OCI-LY3 (cell line): Measurements from ENCODE around the gene DDX19B.

ENCODE experiments used
- H2AFZ ChIP-seq: fragments of 200-600, 300-600 bp; shearing (Covaris generic); 2 replicates; pipeline ENCODE4 v1.6.0; 2014; ENCODE audit warnings: antibody characterized with exemption, low read depth, low read length
- H3K27ac ChIP-seq: fragments of 200-600, 300-600 bp; sonication (generic); 2 replicates; pipeline ENCODE4 v1.5.1; 2014; ENCODE audit warnings: mild to moderate bottlenecking, low read length, moderate library complexity, mixed read lengths
- H3K27me3 ChIP-seq: fragments of 200-600, 300-600 bp; sonication (generic); 2 replicates; pipeline ENCODE4 v1.6.1; 2014; ENCODE audit warnings: low read depth, low read length, mixed read lengths
- H3K36me3 ChIP-seq: fragments of 200-600, 300-600 bp; sonication (generic); replicated peaks from 2 replicates; pipeline ENCODE3; 2014; ENCODE audit warnings: low read depth, low read length, mixed read lengths
- H3K4me1 ChIP-seq: fragments of 300-600, 200-600 bp; sonication (generic); 2 replicates; pipeline ENCODE4 v1.6.1; 2014; ENCODE audit warnings: low read length, mixed read lengths
- H3K4me2 ChIP-seq: fragments of 200-600, 300-600 bp; sonication (generic); 2 replicates; pipeline ENCODE4 v1.6.1; 2014; ENCODE audit warnings: low read length, mixed read lengths
- H3K4me3 ChIP-seq: fragments of 300-600, 200-600 bp; sonication (generic); 2 replicates; pipeline ENCODE4 v1.5.1; 2014; ENCODE audit warnings: antibody characterized with exemption, mild to moderate bottlenecking, low read length, moderate library complexity
- H3K79me2 ChIP-seq: fragments of 300-600, 200-600 bp; shearing (Covaris generic); 2 replicates; pipeline ENCODE4 v1.6.1; 2014; ENCODE audit warnings: mild to moderate bottlenecking, low read length, mixed read lengths
- H3K9ac ChIP-seq: fragments of 300-600, 200-600 bp; shearing (Covaris generic); 2 replicates; pipeline ENCODE4 v1.6.0; 2014; ENCODE audit warnings: mild to moderate bottlenecking, low read length, moderate library complexity
- H3K9me3 ChIP-seq: fragments of 200-600, 300-600 bp; shearing (Covaris generic); 2 replicates; pipeline ENCODE4 v1.6.1; 2014; ENCODE audit warnings: low read length, mixed read lengths; ENCODE audit not compliant: insufficient read depth
- H4K20me1 ChIP-seq: fragments of 200-600, 300-600 bp; sonication (generic); 2 replicates; pipeline ENCODE4 v1.6.1; 2016; ENCODE audit warnings: low read length, mixed read lengths; ENCODE audit not compliant: insufficient read depth
- CTCF ChIP-seq: fragments of 200-600, 300-600 bp; sonication (generic); IDR thresholded peaks from 2 replicates; pipeline ENCODE4 v1.5.1; 2014; ENCODE audit warnings: antibody characterized with exemption, low read length, low read depth
- EZH2phosphoT487 ChIP-seq: fragments of 200-600 bp; shearing (Covaris generic); IDR thresholded peaks from 2 replicates; pipeline ENCODE4 v1.6.1; 2018; ENCODE audit warnings: antibody characterized with exemption, mixed run types, low read depth

The DDX19B gene

GRCh38 chr16:70341600-70341999 is 42.6 kb downstream of the DDX19B start:
- no peaks in the 10 kb centered on the region for H3K27me3 ChIP-seq
- no peak overlapping the region for H3K4me2 ChIP-seq
- peaks cover 5% of the 10 kb centered on the region for H3K79me2 ChIP-seq
- TF ChIP-seq CTCF (no peak), EZH2phosphoT487 (no peak)
- H3K9ac ChIP-seq, result no peak overlapping the region
- H3K27ac ChIP-seq, result no peak overlapping the region
- H4K20me1 ChIP-seq, result no peaks in the 10 kb centered on the region
- no peaks in the 10 kb centered on the region for H3K9me3 ChIP-seq
- no peaks in the 10 kb centered on the region for H3K36me3 ChIP-seq
- peaks cover 6% of the 10 kb centered on the region for H3K4me1 ChIP-seq
- H2AFZ ChIP-seq, result no peak overlapping the region
- no peak overlapping the region for H3K4me3 ChIP-seq

GRCh38 chr16:70342016-70342415 is 43.0 kb downstream of the DDX19B start:
- Histone ChIP-seq H3K79me2 (peaks cover 9% of the 10 kb centered on the region), H3K27me3 (no peaks in the 10 kb centered on the region), H3K9ac (no peak overlapping the region), H3K27ac (no peak overlapping the region), H3K9me3 (no peaks in the 10 kb centered on the region), H4K20me1 (no peaks in the 10 kb centered on the region), H3K4me1 (peaks cover 6% of the 10 kb centered on the region), H3K4me3 (no peak overlapping the region), H2AFZ (no peak overlapping the region), H3K4me2 (no peak overlapping the region), H3K36me3 (no peaks in the 10 kb centered on the region)
- TF ChIP-seq EZH2phosphoT487 (no peak), CTCF (no peak)

- H4K20me1 ChIP-seq, result no peaks in the 10 kb centered on the region
- peaks cover 44% of the 10 kb centered on the region for H3K79me2 ChIP-seq
- H3K9me3 ChIP-seq, result no peaks in the 10 kb centered on the region
- no peak overlapping the region for H2AFZ ChIP-seq
- H3K27me3 ChIP-seq, result no peaks in the 10 kb centered on the region
- peaks cover 16% of the 10 kb centered on the region for H3K36me3 ChIP-seq
- TF ChIP-seq CTCF (no peak), EZH2phosphoT487 (no peak)
- peaks cover 11% of the 10 kb centered on the region for H3K4me1 ChIP-seq
- H3K4me2 ChIP-seq, result peak overlapping the region; percentile 73
- peak overlapping the region; percentile 97 for H3K4me3 ChIP-seq
- peak overlapping the region; percentile 86 for H3K9ac ChIP-seq
- H3K27ac ChIP-seq, result peak overlapping the region; percentile 66
Observed at GRCh38 chr16:70345840-70346239, 46.9 kb downstream of the DDX19B start.

DNA sequence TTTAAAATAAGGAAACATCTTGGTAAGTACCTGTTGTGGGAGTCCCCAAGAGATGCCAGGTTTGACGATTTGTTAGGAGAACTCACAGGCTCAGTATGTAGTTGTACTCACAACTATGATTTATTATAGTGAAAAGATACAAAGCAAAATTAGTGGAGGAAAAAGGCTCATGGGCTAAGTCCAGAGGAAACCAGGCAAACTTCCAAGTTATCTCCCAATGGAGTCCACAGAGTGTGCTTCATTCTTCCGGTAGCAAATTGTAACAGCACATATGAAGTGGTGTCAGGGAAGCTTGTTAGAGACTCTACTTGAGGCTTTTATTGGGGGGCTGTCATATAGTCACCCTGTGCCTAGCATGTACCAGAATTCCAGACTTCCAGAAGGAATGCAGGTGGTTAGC is 50.0 kb downstream of the DDX19B start:
- no peaks in the 10 kb centered on the region for H3K9me3 ChIP-seq
- no peak overlapping the region for H3K9ac ChIP-seq
- no peaks in the 10 kb centered on the region for H4K20me1 ChIP-seq
- H3K79me2 ChIP-seq, result peaks cover 51% of the 10 kb centered on the region
- peaks cover 11% of the 10 kb centered on the region for H3K4me1 ChIP-seq
- no peak overlapping the region for H2AFZ ChIP-seq
- H3K27me3 ChIP-seq, result no peaks in the 10 kb centered on the region
- TF ChIP-seq EZH2phosphoT487 (no peak), CTCF (no peak)
- no peak overlapping the region for H3K4me3 ChIP-seq
- no peak overlapping the region for H3K27ac ChIP-seq
- peaks cover 21% of the 10 kb centered on the region for H3K36me3 ChIP-seq
- no peak overlapping the region for H3K4me2 ChIP-seq
